Astrocyte (in vitro differentiated cells and primary cell): ENCODE measurements around the gene GRM7.

Experiments
- EZH2 ChIP-seq: IDR thresholded peaks from 2 replicates; pipeline ENCODE4 v1.6.1; 2012; ENCODE audit warnings: mild to moderate bottlenecking, low read length, inconsistent platforms; ENCODE audit not compliant: insufficient read depth
- TF ChIP-seq, protein P1 (sequence below): IDR thresholded peaks from 2 replicates; pipeline ENCODE4 v1.5.1; 2011; ENCODE audit warnings: low read depth, mild to moderate bottlenecking, inconsistent platforms, low read length, moderate library complexity; ENCODE audit not compliant: insufficient read depth

DNA sequence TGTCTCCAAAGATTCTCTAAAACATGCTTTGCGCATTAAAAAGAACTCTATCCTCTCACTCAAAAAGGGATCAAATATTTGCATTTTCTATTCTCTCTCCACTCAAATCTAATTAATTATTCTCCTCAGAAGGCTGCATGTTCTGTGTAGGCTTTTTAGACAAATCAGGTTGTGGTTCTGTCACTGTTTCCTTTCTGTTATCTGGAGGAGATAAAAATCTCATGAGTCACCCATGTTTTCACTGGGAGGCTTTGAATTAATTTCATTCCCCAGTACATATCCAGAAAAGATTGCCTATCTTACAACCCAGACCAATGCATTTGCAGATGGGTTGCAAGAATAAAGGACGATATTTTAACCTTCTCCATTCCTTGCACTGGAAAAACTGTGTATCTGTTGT, 446.5 kb downstream of the GRM7 start:
- TF ChIP-seq, protein P1, sequence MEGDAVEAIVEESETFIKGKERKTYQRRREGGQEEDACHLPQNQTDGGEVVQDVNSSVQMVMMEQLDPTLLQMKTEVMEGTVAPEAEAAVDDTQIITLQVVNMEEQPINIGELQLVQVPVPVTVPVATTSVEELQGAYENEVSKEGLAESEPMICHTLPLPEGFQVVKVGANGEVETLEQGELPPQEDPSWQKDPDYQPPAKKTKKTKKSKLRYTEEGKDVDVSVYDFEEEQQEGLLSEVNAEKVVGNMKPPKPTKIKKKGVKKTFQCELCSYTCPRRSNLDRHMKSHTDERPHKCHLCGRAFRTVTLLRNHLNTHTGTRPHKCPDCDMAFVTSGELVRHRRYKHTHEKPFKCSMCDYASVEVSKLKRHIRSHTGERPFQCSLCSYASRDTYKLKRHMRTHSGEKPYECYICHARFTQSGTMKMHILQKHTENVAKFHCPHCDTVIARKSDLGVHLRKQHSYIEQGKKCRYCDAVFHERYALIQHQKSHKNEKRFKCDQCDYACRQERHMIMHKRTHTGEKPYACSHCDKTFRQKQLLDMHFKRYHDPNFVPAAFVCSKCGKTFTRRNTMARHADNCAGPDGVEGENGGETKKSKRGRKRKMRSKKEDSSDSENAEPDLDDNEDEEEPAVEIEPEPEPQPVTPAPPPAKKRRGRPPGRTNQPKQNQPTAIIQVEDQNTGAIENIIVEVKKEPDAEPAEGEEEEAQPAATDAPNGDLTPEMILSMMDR = no peak
- TF ChIP-seq EZH2 = no peak
